Mammary epithelial cell (primary cell): ENCODE results near the gene IDUA.

Source experiments
- CTCF ChIP-seq, 2 donors: IDR thresholded peaks in 1 of 2; conservative IDR thresholded peaks in 1 of 2; 2 replicates each; pipeline ENCODE4 v1.5.1; 2011 to 2012; ENCODE audit warnings: inconsistent platforms in 2 of 2, low read length in 2 of 2, mild to moderate bottlenecking in 2 of 2, control low read depth in 1 of 2, low read depth in 1 of 2; ENCODE audit not compliant: insufficient read depth in 1 of 2; ENCODE audit errors: extremely low read depth in 1 of 2
- EZH2 ChIP-seq: IDR thresholded peaks from 2 replicates; pipeline ENCODE4 v1.6.1; 2012; ENCODE audit warnings: low read length, inconsistent platforms, borderline replicate concordance

- TF ChIP-seq CTCF (conservative IDR thresholded peaks at IDR 0.05 in 1 of 2, IDR thresholded peaks at IDR 0.05 in 1 of 2; ENCODE audit: extremely low read depth in 1 of 2, insufficient read depth in 1 of 2, low read depth in 1 of 2, low read length in 2 of 2) (no peak), EZH2 (no peak)
Measured at GRCh38 chr4:1047106-1047975, 60.5 kb downstream of the IDUA start.
